HG03575 (cell line): ENCODE data around the gene SIGLEC5.
A peak's percentile ranks its signal among the peaks of the same experiment; 100 is the strongest.

Experiments used
- ATAC-seq: cut with Tn5 transposase; IDR thresholded peaks from one replicate; pipeline ENCODE4 v1.9.1; 2021; ENCODE audit not compliant: unreplicated experiment, insufficient number of reproducible peaks, low FRiP score; ENCODE audit errors: extremely low read depth

Gene SIGLEC5

GRCh38 chr19:51593969-51594773 is 36.0 kb downstream of the SIGLEC5 start:
- ATAC-seq: peak; percentile 70

GRCh38 chr19:51593138-51593890 is 36.9 kb downstream of the SIGLEC5 start:
- no peak for ATAC-seq

- ATAC-seq: no peak
Observed at GRCh38 chr19:51592521-51592920, 37.7 kb downstream of the SIGLEC5 start.

GRCh38 chr19:51590441-51590840 is 39.8 kb downstream of the SIGLEC5 start:
- ATAC-seq: no peak

- no peak for ATAC-seq
Observed at GRCh38 chr19:51589511-51589910, 40.7 kb downstream of the SIGLEC5 start.

GRCh38 chr19:51587264-51588191 is 42.7 kb downstream of the SIGLEC5 start:
- ATAC-seq: no peak

- no peak for ATAC-seq
Observed at GRCh38 chr19:51586799-51587198, 43.4 kb downstream of the SIGLEC5 start.

- ATAC-seq: no peak
Observed at GRCh38 chr19:51586103-51586728, 44.0 kb downstream of the SIGLEC5 start.

GRCh38 chr19:51576850-51577249 is 53.4 kb downstream of the SIGLEC5 start:
- no peak for ATAC-seq

GRCh38 chr19:51573331-51573730 is 56.9 kb downstream of the SIGLEC5 start:
- no peak for ATAC-seq

GRCh38 chr19:51572908-51573307 is 57.3 kb downstream of the SIGLEC5 start:
- no peak for ATAC-seq

GRCh38 chr19:51572410-51572809 is 57.8 kb downstream of the SIGLEC5 start:
- no peak for ATAC-seq

- no peak for ATAC-seq
Observed at GRCh38 chr19:51571599-51571998, 58.6 kb downstream of the SIGLEC5 start.

GRCh38 chr19:51570962-51571575 is 59.1 kb downstream of the SIGLEC5 start, which contains the start of gene ZNF175:
Gene ZNF175, plus strand, starts transcription at chr19:51571283. Its CDS starts 2,047 bp downstream, at chr19:51573330.
- no peak for ATAC-seq

GRCh38 chr19:51568456-51568855 is 61.7 kb downstream of the SIGLEC5 start:
- no peak for ATAC-seq

- ATAC-seq: no peak
Observed at GRCh38 chr19:51567583-51567982, 62.6 kb downstream of the SIGLEC5 start.

GRCh38 chr19:51566489-51567100 is 63.6 kb downstream of the SIGLEC5 start:
- no peak for ATAC-seq

GRCh38 chr19:51565583-51565982 is 64.6 kb downstream of the SIGLEC5 start:
- no peak for ATAC-seq
